Measurements from ENCODE around the gene WDR74. TPM values are rescaled to one million over a fixed set of nuclear protein-coding genes. Genes with fewer than 3 reads are reported as not detected.
A peak's percentile ranks its signal among the peaks of the same experiment; 100 is the strongest.

Gene WDR74
- total and polyA plus RNA-seq, 9 of the 15 experiments (the other 6 are each of a cell fraction or from before 2014, with no cell fraction given), result 32.7 to 210 (median 114) TPM

- no peak for TF ChIP-seq FOXP4 (CRISPR knock-in tag; IDR thresholded peaks at IDR 0.05; ENCODE audit: borderline replicate concordance)
- TF ChIP-seq ZBTB43 (CRISPR knock-in tag; IDR thresholded peaks at IDR 0.05), result no peak
- TF ChIP-seq ZNF444 (CRISPR knock-in tag; IDR thresholded peaks at IDR 0.05), result no peak
- TF ChIP-seq PKNOX1 (IDR thresholded peaks at IDR 0.05), result no peak
- no peak for TF ChIP-seq ZNF23 (CRISPR knock-in tag; IDR thresholded peaks at IDR 0.05)
- peak; percentile 88 for TF ChIP-seq ZBTB7A (IDR thresholded peaks at IDR 0.05; ENCODE audit: borderline replicate concordance, control insufficient read depth, low read depth, low read length)
- no peak for TF ChIP-seq HNRNPH1 (optimal IDR thresholded peaks at IDR 0.05; ENCODE audit: low read depth, low read length)
- TF ChIP-seq ZNF24 (IDR thresholded peaks at IDR 0.05), result no peak
- TF ChIP-seq MCM7 (IDR thresholded peaks at IDR 0.05), result no peak
- no peak for TF ChIP-seq HBP1 (CRISPR knock-in tag; IDR thresholded peaks at IDR 0.05)
- peak; percentile 40; the same call in 1 of the 2 replicates for TF ChIP-seq TAF7 (tag; IDR thresholded peaks at IDR 0.05)
- no peak; the same call in 1 of the 2 replicates for TF ChIP-seq GABPB1 (CRISPR knock-in tag; IDR thresholded peaks at IDR 0.05)
- no peak for TF ChIP-seq CREB5 (CRISPR knock-in tag; IDR thresholded peaks at IDR 0.05)
- TF ChIP-seq NBN (IDR thresholded peaks at IDR 0.05; ENCODE audit: low read depth), result no peak
- TF ChIP-seq ZNF561 (CRISPR knock-in tag; conservative IDR thresholded peaks at IDR 0.05), result no peak
- TF ChIP-seq ZNF518B (CRISPR knock-in tag; IDR thresholded peaks at IDR 0.05), result no peak
- TF ChIP-seq MAFK (IDR thresholded peaks at IDR 0.05; ENCODE audit: low read length), result peak; percentile 78
Observed at GRCh38 chr11:62881579-62882430, 42.4 kb upstream of the WDR74 start (continued).

Measured in K562 (cell line).